NCI-H748 (cell line): ENCODE results near the gene NAT10.

Experiments used
- DNase-seq: peaks from one replicate; lab custom pipeline; 2025; ENCODE audit not compliant: unreplicated experiment; lab: John Stamatoyannopoulos, UW

Gene NAT10

DNA sequence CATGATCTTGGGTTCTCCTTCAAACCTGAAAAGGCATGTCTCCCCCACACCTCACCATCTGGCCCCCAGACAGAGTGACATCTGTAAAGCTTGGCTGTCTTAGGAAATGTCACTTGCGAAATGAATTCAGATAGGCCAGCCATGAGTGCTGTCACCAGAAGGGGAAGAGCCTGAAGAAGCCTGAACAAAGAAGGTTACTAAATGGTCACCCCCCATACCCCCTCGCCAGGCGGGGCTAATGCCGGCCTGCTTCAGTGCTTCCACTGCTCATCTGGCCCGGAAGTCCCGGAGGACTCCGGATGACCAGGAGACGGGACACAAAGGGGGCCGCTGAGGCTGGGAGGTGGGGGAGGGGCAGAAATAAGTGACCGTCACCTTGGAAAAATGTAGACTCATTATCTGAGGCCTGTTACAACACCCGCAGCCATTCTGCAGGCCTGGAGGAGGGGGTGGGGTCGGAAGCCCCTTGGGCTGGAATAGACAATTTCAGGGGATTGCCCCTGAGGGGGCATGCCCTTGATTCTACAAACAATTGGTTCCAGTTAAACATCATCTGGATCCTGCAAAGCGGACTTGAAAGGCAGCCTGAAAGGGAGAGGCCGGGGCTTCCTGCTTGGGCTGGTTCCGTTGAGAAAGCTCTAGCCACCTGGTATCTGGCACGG, 43.2 kb downstream of the NAT10 start:
- no peak for DNase-seq

DNA sequence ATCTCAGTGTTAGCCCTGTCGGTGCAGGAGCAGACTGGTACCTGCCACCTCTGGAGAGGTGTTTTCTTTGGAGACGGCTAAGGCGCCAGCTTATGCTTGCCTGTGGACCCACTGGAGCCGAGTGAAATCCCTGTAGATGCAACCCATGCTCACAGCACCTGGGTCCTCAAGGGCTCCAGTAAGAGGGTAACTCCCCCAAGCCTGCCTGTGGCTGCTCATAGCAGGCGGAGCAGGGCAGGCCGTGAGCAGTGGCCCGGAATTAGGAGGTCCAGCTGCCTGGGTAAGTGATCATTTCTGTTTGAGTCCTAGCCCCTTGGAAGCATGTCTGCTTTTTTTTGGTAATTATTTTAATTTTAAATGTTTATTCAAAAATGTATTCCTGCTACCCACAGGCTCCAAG, 43.8 kb downstream of the NAT10 start:
- DNase-seq = no peak

DNA sequence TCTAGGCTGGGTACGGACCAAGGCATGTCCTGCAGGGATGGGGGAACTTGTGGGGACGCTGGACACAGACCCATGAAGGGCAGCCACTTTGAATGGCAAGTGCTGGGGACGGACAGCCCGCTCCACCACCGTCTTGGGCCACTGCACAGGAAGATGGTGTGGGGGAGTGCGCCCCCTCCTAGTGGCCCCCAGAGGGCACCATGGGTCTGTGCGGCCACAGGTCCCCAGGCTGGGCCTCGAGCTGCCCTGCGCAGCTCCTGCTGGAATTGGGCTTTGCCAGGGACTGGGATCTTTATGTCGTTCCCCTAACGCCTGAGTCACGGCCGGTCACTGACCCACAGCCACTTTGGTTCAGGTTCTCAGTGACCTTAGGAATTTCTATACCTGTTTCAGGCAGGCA, 44.4 kb downstream of the NAT10 start:
- no peak for DNase-seq

DNA sequence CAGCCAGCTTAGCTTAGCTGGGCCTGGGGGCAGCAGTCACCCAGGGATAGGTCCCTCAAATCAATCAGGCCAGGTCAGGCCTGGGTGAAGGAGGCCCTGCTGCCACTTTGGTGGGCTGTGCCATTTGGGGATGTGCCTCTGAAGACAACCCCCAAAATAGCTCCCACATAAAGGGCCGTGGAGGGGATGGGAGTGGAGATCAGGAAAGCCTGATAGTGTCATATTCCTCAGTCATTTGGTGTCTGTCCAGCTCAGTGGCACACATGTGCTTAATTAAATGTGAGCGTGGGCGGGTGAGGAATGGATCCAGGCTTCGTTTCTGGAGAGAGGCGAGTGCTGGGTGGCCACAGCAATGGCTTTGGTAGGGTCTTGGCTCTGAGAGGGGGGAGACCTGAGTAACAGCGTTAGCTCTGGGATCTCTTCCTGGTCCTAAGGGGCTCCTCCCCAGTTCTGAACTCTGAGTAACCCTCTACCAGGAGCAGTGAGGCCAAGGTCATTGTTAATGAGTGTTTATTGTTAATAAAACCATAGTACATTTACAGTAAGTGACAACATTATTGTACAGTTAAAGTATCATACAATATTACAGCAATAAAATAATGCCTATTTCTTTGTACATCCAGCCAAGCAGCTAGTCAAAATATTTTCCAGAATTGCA, 45.2 kb downstream of the NAT10 start:
- DNase-seq = no peak

DNA sequence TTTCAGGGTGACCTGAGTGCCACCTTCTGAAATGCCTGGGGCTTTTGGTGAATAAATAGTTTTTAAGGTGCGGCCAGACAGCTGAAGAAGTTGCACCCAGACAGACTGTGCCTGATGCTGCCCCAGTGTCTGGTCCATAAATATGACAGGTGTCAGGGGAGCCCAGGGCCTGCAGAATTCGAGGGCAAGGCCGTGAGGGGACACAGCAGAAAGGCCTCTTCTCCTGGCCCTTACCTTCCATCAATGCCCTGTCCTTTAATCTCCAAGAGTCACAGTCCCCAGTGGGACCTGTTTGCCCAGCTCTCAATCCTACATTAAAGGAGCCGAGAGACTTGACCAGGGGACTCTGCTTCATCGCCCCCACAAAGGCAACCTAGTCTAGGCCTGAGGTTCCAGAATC, 45.7 kb downstream of the NAT10 start:
- DNase-seq = no peak

DNA sequence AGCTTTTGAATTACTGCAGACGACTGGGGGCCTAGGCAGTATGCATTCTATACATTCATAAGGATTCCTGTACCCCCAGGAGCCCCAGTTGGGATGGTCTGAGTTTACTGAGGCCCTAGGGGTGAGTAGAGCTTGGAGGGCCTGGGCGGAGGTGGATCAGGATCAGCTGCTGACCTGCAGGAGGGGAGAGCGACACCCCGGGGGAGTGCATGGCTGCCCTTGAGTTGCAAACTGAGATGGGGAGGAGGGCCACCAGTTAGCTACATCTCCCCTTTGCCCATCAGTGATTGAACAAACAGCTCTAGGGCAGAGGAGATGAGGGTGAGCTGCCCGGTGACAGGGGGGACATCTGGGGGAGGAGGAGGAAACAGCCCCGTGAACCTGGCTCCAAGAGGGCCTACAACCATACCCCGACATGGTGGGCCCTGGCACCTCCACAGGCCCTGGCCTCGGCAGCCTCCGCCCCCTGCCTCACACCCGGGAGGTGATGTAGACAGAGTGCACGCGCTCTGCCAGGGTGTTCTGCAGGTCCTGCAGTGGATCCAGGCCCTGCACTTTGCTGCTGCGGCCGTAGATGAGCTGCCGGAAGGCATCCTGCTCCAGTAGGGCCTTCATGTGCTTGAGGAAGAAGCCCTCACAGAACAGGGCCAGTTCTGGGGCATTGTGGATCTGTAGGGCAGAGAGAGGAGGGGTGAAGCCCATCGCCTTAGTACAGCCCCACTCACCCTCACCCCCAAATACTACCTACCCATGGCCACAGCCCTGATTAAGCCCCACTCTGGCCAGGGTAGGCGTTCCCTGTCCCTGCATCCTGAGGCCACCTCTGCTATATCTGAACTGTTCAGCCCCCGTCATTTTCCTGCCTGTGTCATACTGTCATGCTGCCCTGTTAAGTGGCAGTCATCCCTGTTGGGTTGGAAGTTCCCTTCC, 46.8 kb downstream of the NAT10 start:
- DNase-seq = no peak

DNA sequence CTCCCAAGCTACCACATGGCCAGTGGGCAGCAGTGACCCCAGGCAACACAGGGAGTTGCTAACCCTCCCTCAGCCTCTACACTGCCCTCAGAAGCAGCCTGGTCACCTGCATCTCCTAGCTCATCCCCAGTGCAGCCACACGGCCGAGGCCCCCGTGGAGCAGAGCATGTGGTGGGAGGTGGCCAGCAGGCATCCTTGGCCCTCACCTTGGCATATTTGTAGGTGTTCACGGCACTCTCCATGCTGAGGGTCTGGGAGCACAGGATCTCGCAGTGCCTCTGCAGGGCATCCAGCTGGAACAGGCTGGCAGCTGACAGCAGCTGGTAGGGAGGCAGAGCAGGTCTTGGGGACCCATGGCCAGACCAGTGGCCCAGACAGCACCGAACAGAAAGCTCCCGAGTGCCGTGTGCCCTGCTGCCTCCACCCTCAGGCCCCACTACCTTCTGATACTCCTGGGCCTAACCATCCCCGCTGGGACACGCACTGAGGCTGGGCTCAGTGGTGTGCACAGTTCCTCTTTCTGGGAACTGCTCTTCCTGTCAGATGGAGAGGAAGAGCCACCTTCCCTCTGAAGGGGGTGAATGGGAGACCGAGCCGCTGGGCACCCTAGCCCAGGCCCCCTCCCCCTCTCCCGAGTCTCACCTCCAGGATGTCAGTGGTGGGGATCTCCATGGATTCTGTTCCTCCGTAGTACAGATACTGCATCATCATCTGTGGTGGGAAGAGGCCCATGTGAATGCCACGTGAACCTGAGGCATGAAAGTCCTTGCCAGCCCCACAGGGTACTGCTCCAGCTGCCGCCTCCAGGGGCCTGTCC, 48.8 kb downstream of the NAT10 start:
- no peak for DNase-seq

DNA sequence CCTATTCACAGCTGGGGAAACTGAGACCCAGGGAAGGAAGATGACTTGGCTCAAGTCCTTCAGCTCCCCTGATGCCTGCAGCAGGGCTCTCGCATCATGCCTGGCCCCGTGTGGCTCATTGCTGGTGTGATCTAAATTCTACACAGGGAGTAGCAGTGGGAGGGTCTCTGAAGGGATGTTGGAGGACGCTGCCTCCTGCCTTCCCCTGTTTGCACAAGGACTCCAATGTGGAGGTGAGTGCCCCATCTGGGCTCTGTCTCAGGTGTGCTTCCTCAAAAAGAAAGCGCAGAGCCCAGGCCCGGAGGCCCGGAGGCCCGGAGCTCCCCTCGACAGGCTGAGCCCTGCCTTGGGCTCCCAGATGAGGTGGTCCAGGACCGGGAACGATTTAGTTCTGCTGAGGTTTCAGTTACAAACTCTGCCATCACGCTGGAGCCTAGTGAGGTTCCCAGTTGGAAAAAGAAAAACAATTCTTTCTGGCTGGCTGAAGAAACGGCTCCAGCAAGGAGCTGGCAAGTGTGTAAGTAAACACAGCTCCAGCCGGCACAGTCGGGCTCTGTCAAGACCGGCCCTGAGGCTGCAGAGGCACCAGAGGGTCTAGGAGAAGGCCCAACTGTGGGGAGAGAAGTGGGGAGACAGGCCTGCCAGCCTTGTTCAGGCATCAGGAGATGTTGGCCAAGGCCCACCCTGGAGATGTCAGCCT, 49.8 kb downstream of the NAT10 start:
- DNase-seq = no peak

DNA sequence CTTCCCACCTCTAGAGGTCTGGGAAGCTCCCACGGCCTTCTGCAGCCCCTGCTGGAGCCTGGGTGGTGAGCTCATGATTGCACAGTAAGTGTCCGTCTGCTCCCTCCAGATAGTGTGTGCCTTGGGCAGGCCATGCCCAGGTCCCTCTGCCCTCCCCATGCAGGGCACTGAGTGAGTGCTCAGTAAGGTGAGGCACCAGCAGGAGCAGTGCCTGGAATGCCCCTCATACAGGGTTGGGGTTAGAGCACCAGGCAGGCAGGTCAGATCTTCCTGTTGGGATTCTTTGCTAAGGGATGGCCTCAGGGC, 50.3 kb downstream of the NAT10 start:
- DNase-seq = no peak

DNA sequence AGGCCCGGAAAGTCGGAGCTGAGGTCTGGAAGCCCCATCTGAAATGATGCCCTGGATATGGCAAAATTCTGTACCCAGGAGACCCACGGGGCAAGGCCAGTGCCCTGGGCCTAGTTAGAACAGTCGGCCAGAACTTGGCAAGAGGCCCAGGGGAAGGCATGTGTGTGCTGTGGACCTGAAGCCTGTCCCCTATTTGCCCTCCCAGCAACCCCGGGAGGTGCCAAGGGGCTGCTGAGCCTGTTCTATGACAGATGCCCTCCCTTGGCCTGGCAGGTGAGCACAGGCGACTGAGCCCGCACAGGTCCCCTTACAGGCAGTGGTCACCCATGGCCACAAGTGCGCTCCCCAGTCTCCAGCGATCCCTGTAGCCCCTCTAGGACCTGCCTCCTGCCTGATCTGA, 51.7 kb downstream of the NAT10 start:
- no peak for DNase-seq

DNA sequence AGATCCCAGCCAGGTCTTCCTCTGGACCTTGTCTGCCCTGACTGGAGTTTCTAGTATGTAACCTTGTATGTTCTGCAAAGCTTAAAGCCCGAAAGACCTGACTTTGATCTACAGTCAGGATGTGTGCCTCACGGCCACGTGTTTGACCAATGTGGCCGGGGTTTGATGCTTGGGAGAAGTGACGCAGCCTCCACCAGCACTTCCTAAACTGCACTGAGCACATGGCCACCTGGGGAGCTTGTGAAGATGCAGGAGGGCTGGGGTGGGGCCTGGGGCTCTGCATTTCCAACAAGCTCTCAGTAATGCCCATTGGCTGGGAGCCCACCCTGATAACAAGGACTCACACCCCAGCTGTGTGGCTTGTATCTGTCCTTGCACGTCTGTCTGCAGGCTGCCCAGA, 53.2 kb downstream of the NAT10 start:
- no peak for DNase-seq

DNA sequence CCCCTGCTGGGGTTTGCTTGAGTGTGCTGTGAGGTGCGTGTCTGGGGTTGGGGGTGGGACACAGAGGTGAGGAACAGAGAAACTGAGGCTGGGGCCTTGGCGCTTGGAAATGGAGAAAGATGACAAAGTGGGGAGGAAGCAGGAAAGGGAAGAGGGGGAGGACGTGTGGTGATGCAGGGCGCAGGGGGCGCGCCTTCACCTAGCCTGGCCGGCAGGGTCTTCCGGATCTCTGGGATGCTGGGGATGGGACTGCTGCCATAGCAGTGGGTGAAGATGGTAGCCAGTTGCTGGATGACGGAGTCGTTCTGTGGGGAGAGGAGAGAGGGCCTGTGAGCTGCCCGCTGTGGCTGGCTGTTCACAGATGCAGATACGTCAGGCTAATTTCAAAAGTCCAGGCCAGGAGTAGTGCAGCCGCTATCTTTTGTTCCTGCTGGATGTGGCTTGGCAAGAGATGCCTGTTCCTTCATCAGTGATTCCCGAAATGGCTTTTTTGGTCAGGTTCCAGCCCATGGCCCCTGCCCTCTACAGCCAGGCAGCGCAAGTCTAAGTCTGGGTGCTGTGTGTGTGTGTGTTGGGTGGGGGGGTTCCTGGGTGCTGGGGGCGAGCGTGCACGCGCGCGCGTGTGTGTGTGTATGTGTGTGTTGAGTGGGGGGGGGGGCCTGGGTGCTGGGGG, 54.8 kb downstream of the NAT10 start:
- DNase-seq = no peak

DNA sequence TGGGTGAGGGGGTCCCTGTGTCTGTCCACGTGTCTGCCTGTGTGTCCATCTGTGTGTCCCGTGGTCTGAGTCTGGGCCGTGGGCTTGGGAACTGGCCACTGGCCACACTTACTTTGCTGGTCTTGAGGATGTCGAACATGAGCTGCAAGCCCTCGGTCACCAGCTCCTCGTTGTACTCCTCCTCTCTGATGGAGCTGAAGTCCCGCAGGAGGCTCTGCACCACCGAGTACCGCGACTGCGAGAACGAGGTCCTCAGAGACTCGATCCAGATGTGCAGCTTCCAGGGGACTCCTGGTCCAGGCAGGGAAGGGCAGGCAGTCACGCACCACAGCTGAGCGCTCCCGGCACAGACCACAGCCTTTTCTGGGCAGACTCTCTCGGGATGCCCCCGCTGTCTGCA, 55.4 kb downstream of the NAT10 start:
- no peak for DNase-seq

DNA sequence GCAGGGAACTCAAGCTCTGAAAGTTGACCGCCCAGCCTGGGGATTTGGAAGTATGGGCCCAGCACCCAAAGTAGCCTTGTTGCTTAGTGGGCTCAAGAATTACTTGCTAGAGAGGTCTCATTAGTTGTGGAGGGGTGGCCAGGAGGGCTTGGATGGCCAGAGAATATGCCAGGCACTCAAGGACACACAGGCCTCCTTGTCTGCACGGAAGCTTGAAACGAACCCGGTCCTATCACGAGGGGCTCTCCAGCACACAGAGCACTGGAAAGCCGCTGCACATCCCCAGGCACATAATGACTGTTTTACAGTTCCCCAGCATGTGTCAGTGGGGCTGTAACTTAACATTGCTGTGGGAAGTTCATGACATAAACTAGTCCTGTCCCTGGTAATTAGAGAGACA, 55.9 kb downstream of the NAT10 start:
- DNase-seq = no peak

DNA sequence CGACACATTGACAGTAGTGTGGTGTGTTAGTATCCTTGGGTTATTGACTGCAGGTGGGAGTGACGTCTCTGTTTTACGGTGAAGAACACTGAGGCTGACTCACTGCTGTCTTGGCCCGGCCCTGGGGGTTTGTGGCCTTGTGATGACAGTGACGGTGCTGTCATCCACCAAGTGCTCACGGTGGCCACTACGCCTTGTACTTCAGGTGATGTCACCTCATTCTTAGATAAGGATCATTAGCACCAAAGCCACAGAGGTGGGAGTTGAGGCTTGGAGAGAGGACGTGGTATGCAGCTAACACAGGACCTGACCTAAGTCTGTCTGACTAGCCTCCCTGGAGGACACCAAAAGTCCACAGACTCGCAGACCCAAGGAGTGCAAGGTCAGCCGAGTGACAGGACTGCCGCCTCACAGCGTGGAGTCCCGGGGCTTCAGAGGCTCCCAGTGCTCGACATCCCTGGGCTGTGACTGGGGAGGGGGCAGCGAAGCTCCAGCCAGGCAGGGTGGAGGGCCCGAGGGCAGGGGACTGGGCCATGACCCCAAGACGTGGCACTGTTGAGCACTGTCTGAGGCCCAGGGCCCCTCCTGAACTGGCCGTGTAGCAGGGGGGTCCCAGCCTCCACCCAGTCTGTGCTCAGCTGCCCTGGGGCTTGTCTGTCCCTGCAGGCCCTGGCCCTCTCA, 56.5 kb downstream of the NAT10 start:
- no peak for DNase-seq

DNA sequence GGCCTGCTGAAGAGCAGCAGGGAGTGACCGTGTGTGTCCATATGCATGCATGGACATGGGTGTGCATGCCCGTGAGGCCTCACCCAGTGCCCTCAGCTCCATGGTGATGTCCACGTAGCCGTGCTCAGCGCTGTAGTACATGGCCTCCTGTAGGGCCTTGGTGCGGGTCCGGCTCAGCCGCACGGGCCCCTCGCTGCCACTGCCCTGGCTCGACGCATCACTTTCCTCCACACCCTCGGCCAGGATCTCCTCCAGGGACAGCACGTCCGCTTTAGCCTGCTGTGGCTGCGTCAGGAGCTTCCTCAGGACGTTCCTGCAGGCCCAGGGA, 57.0 kb downstream of the NAT10 start:
- DNase-seq = no peak

DNA sequence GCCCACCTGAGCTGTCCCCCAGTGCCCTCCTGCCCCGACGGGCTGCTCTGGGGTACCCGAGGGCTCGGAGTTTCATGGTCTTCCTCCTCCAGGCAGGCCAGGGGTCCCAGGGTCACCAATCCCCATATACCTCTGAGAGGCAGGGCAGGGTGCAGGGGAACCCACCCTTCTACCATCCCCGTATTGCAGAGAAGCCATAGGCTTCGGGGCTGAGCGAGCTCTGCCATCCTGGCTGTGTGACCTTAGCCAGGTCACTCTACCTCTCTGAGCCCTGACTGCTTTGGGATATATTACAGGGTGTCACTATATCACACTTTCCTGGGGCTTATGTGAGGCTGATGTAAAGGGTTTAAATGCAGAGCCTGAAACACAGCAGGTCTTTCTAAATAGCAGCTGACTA, 57.4 kb downstream of the NAT10 start:
- no peak for DNase-seq

DNA sequence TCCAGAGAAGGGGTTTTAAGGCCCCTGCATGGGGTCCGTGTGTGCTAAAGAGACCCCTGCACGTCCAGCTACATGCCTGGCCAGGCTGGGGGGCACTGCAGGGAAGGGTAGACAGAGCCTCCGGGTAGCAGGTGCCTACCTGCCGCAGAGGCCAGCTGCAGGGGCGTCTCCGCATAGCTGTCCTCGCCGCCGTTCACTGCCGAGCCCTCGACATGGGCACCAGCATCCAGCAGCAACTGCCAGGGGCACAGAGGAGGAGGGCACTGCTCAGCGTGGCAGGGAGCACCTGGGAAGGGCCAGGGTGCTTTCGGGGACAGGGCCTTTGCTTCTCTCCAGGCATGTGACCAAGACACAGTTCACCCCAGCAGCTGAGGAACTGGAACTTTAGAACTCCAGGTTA, 59.7 kb downstream of the NAT10 start:
- DNase-seq = no peak

DNA sequence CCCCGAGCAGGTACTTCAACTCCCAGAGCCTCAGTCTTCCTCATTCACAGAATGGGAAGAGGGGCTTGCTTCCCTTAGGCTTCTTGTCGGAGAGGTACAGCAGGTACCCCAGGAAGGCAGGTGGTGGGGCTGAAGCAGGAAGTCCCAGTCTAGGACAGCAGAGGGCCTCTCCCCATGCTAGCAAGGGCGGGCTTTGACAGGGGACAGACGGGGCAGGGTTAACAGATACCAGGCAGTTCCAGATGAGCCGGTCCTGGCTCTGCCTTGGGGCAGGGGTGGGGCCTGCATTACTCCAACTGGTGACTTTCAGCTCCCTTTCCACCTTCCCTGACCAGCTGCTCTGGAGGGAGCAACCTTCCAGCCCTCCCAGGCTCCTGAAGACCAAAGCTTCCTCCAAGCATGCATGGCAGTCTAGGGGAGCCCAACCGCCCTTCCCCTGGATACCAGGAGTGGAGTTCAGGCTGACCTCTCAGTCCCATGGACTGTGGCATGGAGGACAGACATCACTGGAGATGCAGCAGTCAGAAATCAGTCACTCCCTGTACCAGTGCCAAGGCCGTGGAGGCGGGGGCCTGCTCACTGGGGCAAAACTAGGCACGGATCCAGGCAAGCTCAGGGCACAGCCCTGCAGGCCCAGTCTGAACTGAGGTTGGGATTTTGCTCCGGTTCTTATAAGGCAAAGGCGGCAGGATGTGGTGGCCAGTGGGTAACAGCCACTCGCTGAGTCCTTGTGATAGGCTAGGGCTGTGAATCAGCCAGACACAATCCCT, 60.5 kb downstream of the NAT10 start:
- DNase-seq = no peak
